AG09309 (cell line): ENCODE results near the gene TNIK.
A peak's percentile ranks its signal among the peaks of the same experiment; 100 is the strongest.
"Not testable (repeated sequence)": the region's sequence is repeated elsewhere in the genome, so short reads cannot be mapped to it uniquely, and the experiment has no call there.

Experiments
- DNase-seq: peaks from one replicate; pipeline ENCODE4 v3.0.0-alpha.2; 2010; ENCODE audit warnings: low read depth
- H3K4me3 ChIP-seq: 2 replicates; pipeline ENCODE4 v1.5.1; 2011; ENCODE audit warnings: mild to moderate bottlenecking, low read depth, low read length, moderate library complexity; ENCODE audit not compliant: control insufficient read depth
- TF ChIP-seq, protein P1 (sequence below): IDR thresholded peaks from 2 replicates; pipeline ENCODE4 v1.5.1; 2011; ENCODE audit warnings: mild to moderate bottlenecking, low read depth, low read length, inconsistent platforms; ENCODE audit not compliant: insufficient read depth, control insufficient read depth; ENCODE audit errors: missing control alignments

TNIK gene

DNA sequence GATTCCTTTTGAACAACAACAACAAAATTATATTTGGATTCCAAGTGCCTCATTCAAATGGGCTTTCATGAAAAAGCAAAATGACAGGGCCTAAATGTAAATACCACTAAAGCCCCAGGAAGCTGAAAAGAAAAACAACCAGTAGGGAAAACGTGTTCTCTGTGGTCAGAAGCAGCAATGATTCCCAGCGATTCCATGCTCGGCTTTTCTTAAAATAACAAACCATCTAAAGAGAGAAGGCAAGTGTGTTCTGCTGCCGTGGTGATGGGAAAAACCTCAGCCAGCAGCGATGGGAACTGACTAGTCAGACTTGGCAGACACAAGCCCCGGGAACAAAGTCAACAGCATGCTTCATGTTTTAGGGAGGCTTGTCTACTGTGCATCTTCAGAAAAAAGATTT is 153.6 kb downstream of the TNIK start:
- no peak overlapping the region for H3K4me3 ChIP-seq
- DNase-seq = peak; percentile 89

DNA sequence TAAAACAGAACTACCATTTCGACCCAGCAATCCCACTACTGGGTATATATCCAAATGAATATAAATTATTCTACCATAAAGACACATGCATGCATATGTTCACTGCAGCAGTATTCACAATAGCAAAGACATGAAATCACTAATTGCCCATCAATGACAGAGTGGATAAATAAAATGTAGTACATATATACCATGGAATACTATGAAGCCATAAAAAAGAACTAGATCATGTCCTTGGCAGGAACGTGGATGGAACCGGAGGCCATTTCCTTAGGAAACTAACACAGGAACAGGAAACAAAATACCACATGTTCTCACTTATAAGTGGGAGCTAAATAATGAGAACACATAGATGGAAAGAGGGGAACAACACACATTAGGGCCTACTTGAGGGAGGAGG is 154.4 kb downstream of the TNIK start:
- not testable (repeated sequence) for H3K4me3 ChIP-seq, DNase-seq

More for the DNA sequence above, 153.6 kb downstream of the TNIK start:
- TF ChIP-seq, protein P1, sequence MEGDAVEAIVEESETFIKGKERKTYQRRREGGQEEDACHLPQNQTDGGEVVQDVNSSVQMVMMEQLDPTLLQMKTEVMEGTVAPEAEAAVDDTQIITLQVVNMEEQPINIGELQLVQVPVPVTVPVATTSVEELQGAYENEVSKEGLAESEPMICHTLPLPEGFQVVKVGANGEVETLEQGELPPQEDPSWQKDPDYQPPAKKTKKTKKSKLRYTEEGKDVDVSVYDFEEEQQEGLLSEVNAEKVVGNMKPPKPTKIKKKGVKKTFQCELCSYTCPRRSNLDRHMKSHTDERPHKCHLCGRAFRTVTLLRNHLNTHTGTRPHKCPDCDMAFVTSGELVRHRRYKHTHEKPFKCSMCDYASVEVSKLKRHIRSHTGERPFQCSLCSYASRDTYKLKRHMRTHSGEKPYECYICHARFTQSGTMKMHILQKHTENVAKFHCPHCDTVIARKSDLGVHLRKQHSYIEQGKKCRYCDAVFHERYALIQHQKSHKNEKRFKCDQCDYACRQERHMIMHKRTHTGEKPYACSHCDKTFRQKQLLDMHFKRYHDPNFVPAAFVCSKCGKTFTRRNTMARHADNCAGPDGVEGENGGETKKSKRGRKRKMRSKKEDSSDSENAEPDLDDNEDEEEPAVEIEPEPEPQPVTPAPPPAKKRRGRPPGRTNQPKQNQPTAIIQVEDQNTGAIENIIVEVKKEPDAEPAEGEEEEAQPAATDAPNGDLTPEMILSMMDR = no peak

DNA sequence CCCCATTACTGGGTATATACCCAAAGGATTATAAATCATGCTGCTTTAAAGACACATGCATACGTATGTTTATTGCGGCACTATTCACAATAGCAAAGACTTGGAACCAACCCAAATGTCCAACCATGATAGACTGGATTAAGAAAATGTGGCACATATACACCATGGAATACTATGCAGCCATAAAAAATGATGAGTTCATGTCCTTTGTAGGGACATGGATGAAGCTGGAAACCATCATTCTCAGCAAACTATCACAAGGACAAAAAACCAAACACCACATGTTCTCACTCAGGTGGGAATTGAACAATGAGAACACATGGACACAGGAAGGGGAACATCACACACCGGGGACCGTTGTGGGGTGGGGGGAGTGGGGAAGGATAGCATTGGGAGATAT is 155.7 kb downstream of the TNIK start:
- not testable (repeated sequence) for DNase-seq

DNA sequence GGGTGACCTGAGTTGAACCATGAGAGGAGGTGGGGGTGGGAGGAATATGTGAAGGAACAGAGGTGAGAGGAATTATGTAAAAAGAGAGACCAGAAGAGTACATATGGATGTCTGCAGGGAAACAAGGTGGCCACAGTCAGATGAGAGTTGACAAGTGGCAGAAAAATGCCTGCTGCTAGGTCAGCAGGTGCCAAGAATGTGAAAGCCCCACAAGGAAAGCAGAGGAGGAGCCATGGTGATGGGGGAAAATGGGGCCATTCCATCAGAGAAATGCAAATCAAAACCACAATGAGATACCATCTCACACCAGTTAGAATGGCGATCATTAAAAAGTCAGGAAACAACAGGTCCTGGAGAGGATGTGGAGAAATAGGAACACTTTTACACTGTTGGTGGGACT is 156.2 kb downstream of the TNIK start:
- H3K4me3 ChIP-seq, DNase-seq: not testable (repeated sequence)

More for the DNA sequence above, 155.7 kb downstream of the TNIK start:
- H3K4me3 ChIP-seq = not testable (repeated sequence)

DNA sequence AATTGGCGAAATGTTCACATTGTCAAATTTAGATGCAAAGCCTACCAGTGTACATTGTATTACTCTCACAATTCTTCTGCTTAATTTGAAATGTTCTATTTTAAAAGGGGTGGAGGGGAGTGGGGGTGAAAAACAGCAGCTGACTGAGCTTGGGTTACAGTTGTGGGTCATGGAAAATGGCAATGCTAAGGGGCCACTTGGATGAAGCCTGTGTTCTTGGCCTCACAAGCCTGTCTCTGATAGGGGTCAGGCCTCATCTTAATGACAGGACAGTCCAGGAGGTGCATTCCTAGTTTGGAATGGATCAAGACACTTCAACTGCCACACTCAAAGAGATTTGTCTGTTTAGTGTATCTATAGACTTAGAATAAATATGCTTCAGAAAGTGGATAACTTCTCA is 158.2 kb downstream of the TNIK start:
- no peak overlapping the region for H3K4me3 ChIP-seq
- TF ChIP-seq, protein P1 = no peak
- no peak for DNase-seq

DNA sequence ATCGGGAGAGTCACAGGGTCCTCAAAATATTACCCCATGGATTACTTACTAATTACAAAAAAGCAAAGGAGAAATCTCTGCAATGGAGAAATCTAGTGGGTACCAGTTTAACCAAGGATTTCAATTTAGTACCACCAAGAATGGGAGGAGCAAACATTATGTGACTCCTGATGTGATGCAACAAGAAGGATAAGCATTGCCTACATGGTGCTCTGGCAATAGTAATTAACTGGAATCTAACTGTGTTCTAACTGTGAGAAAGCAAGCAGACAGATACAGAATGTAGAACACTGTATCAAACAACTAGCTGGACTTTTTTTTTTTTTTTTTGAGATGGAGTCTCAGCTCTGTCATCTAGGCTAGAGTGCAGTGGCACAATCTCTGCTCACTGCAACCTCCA is 159.2 kb downstream of the TNIK start:
- no peak for DNase-seq
- no peak overlapping the region for H3K4me3 ChIP-seq
- TF ChIP-seq, protein P1 = no peak

DNA sequence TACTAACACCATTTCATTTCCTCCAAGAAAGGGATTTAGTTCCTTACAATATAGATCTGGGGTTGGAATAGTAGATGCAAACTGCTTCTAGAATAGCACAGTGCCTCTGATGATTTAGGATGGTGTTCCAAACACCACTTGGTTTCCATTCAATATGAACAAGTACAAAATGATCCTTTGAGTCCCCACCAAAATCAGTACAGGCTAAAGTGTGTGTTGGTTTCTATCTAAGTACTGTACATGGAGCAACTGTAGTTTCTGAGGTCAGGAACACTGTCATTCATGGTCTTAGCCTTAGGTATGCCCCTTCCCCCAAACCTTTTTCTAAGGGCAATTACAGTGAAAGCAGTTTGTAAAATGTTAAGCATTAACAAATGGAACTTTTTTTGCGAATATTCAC is 162.3 kb downstream of the TNIK start:
- DNase-seq = no peak
- TF ChIP-seq, protein P1 = no peak
- H3K4me3 ChIP-seq = no peak overlapping the region

DNA sequence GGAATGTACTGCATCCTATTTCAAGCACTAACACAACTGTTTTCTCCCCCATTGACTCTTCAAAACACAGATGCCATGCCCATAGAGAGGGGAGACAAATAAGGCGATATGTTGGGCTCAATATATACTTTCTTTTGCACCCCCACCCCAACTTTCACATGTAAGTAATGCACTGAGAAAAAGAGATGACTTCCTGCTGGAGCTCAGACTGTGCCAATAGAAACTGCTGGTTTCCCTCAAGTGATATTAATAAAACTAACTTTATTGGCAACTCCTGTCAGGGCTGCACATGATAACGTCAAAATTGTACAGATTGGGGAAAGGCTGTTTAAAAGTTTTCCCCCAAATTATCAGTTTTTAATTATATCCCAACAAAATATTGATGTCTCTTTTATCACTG is 163.0 kb downstream of the TNIK start:
- TF ChIP-seq, protein P1 = no peak
- no peak overlapping the region for H3K4me3 ChIP-seq
- no peak for DNase-seq
